ENCODE results near the gene MX2.

DNA sequence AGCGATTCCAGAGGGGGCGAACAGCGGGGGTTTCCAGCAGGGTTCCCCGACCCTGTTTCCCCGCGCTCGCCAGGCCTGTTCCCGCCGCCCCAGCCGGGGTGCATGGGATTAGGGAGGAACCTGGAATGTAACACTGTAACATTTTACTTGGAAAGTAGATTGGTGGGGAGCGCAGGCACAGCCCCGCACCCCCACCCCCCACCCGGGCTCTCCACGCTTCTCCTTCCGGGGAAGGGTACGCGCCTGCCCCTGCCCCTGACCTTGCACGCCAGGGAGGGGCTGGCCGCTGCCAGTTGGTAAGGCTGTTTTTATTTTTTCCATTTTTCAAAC is 44.8 kb upstream of the MX2 start:
- no peak for TF ChIP-seq EP300 (IDR thresholded peaks at IDR 0.05; ENCODE audit: borderline replicate concordance)
- no peak for TF ChIP-seq EGR1 (IDR thresholded peaks at IDR 0.05)
- TF ChIP-seq, protein P1, sequence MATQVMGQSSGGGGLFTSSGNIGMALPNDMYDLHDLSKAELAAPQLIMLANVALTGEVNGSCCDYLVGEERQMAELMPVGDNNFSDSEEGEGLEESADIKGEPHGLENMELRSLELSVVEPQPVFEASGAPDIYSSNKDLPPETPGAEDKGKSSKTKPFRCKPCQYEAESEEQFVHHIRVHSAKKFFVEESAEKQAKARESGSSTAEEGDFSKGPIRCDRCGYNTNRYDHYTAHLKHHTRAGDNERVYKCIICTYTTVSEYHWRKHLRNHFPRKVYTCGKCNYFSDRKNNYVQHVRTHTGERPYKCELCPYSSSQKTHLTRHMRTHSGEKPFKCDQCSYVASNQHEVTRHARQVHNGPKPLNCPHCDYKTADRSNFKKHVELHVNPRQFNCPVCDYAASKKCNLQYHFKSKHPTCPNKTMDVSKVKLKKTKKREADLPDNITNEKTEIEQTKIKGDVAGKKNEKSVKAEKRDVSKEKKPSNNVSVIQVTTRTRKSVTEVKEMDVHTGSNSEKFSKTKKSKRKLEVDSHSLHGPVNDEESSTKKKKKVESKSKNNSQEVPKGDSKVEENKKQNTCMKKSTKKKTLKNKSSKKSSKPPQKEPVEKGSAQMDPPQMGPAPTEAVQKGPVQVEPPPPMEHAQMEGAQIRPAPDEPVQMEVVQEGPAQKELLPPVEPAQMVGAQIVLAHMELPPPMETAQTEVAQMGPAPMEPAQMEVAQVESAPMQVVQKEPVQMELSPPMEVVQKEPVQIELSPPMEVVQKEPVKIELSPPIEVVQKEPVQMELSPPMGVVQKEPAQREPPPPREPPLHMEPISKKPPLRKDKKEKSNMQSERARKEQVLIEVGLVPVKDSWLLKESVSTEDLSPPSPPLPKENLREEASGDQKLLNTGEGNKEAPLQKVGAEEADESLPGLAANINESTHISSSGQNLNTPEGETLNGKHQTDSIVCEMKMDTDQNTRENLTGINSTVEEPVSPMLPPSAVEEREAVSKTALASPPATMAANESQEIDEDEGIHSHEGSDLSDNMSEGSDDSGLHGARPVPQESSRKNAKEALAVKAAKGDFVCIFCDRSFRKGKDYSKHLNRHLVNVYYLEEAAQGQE (IDR thresholded peaks at IDR 0.05; ENCODE audit: low read depth) = no peak
- TF ChIP-seq, protein P2, sequence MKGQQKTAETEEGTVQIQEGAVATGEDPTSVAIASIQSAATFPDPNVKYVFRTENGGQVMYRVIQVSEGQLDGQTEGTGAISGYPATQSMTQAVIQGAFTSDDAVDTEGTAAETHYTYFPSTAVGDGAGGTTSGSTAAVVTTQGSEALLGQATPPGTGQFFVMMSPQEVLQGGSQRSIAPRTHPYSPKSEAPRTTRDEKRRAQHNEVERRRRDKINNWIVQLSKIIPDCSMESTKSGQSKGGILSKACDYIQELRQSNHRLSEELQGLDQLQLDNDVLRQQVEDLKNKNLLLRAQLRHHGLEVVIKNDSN (IDR thresholded peaks at IDR 0.05) = no peak
- TF ChIP-seq, protein P3, sequence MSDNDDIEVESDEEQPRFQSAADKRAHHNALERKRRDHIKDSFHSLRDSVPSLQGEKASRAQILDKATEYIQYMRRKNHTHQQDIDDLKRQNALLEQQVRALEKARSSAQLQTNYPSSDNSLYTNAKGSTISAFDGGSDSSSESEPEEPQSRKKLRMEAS (IDR thresholded peaks at IDR 0.05) = no peak
- TF ChIP-seq CEBPB (IDR thresholded peaks at IDR 0.05) = no peak
- TF ChIP-seq ZBTB7A (IDR thresholded peaks at IDR 0.05; ENCODE audit: low read depth) = no peak
- no peak for TF ChIP-seq TCF12 (IDR thresholded peaks at IDR 0.05; ENCODE audit: low read depth)
- TF ChIP-seq YY1 (IDR thresholded peaks at IDR 0.05; ENCODE audit: low read depth) = no peak

Data from Ishikawa (cell line).